IMR-90 (cell line): ENCODE results near the gene IL34. TPM values are rescaled to one million over a fixed set of nuclear protein-coding genes. Genes with fewer than 3 reads are reported as not detected.

Experiments used
- ATAC-seq: fragments of 200-7000 bp; cut with Tn5 transposase; 2 replicates; pipeline ENCODE4 v1.9.1; 2020; ENCODE audit warnings: low read depth, mild to moderate bottlenecking, moderate library complexity
- BruUV-seq: library from RNA; stranded (reverse); fragments of 400-500 nt; replicated peaks from 2 replicates; lab custom pipeline; 2021; lab: Mats Ljungman, UMichigan
- CTCF ChIA-PET: fragments of 300-600 bp; formaldehyde crosslinking; extraction: SDS; loops from one replicate; lab custom pipeline; 2021; ENCODE audit warnings: antibody characterized with exemption; lab: Yijun Ruan, JAX
- POLR2A ChIA-PET: fragments of 300-600 bp; sonication (Branson Sonifier 250); formaldehyde crosslinking; loops from one replicate; lab custom pipeline; 2022; ENCODE audit warnings: antibody characterized with exemption; ENCODE audit not compliant: unreplicated experiment; lab: Charles Lee
- DNase-seq: peaks from one replicate; pipeline ENCODE4 v3.0.0; 2013
- H2AFZ ChIP-seq: replicated peaks from 2 replicates; pipeline ENCODE3; 2013; ENCODE audit warnings: low read length, mild to moderate bottlenecking; ENCODE audit not compliant: poor library complexity
- H2AK5ac ChIP-seq: 2 replicates; pipeline ENCODE4 v1.6.1; 2013; ENCODE audit warnings: low read depth, low read length, inconsistent platforms
- H2AK9ac ChIP-seq: replicated peaks from 2 replicates; pipeline ENCODE3; 2013; ENCODE audit warnings: mild to moderate bottlenecking, low read depth, low read length, moderate library complexity; ENCODE audit not compliant: poor library complexity
- H2BK120ac ChIP-seq: 2 replicates; pipeline ENCODE4 v1.6.1; 2013; ENCODE audit warnings: low read depth, low read length, inconsistent platforms
- H2BK15ac ChIP-seq: 3 replicates; pipeline ENCODE4 v1.6.1; 2013; ENCODE audit warnings: low read depth, low read length, inconsistent platforms
- H2BK20ac ChIP-seq: 2 replicates; pipeline ENCODE4 v1.6.1; 2013; ENCODE audit warnings: low read depth, mild to moderate bottlenecking, inconsistent platforms, low read length, moderate library complexity
- H2BK5ac ChIP-seq: 2 replicates; pipeline ENCODE4 v1.6.1; 2013; ENCODE audit warnings: mild to moderate bottlenecking, low read depth, low read length, inconsistent platforms; ENCODE audit not compliant: poor library complexity, severe bottlenecking
- H3K14ac ChIP-seq: replicated peaks from 2 replicates; pipeline ENCODE4 v1.6.1; 2013; ENCODE audit warnings: low read depth, low read length, inconsistent platforms
- H3K18ac ChIP-seq: 2 replicates; pipeline ENCODE4 v1.6.1; 2013; ENCODE audit warnings: low read depth, low read length, control low read depth
- H3K23ac ChIP-seq: 2 replicates; pipeline ENCODE4 v1.6.1; 2013; ENCODE audit warnings: low read depth, low read length, inconsistent platforms
- H3K27ac ChIP-seq: 2 replicates; pipeline ENCODE4 v1.5.1; 2013; ENCODE audit warnings: mild to moderate bottlenecking, control low read depth, low read length; ENCODE audit not compliant: insufficient read depth
- H3K27me3 ChIP-seq: 2 replicates; pipeline ENCODE4 v1.6.1; 2013; ENCODE audit warnings: low read length; ENCODE audit not compliant: control insufficient read depth, insufficient read depth
- H3K36me3 ChIP-seq: 2 replicates; pipeline ENCODE4 v1.6.1; 2013; ENCODE audit warnings: low read length, mixed read lengths; ENCODE audit not compliant: control insufficient read depth, insufficient read depth
- H3K4ac ChIP-seq: 2 replicates; pipeline ENCODE4 v1.6.1; 2013; ENCODE audit warnings: low read depth, low read length, inconsistent platforms
- H3K4me1 ChIP-seq: 2 replicates; pipeline ENCODE4 v1.6.1; 2013; ENCODE audit warnings: low read length, mixed read lengths; ENCODE audit not compliant: control insufficient read depth, insufficient read depth
- H3K4me2 ChIP-seq: 2 replicates; pipeline ENCODE4 v1.6.1; 2013; ENCODE audit warnings: low read depth, mild to moderate bottlenecking, control low read depth, low read length, moderate library complexity
- H3K4me3 ChIP-seq: 2 replicates; pipeline ENCODE4 v1.5.1; 2013; ENCODE audit warnings: low read depth, mild to moderate bottlenecking, control low read depth, low read length, moderate library complexity; ENCODE audit not compliant: insufficient read depth
- H3K56ac ChIP-seq: 2 replicates; pipeline ENCODE4 v1.6.1; 2013; ENCODE audit warnings: low read length, inconsistent platforms; ENCODE audit not compliant: insufficient read depth; ENCODE audit errors: extremely low read depth
- H3K79me1 ChIP-seq, 2 experiments: 2 replicates each; pipeline ENCODE4 v1.6.1; 2013; ENCODE audit warnings: low read length in 2 of 2, inconsistent platforms in 1 of 2, low read depth in 1 of 2
- H3K9ac ChIP-seq: 2 replicates; pipeline ENCODE4 v1.6.1; 2013; ENCODE audit warnings: low read depth, low read length, control low read depth
- H3K9me1 ChIP-seq: 2 replicates; pipeline ENCODE4 v1.6.1; 2013; ENCODE audit warnings: low read length, inconsistent platforms; ENCODE audit not compliant: insufficient read depth
- H3K9me3 ChIP-seq: 2 replicates; pipeline ENCODE4 v1.6.1; 2013; ENCODE audit warnings: low read length; ENCODE audit not compliant: control insufficient read depth, insufficient read depth
- H4K20me1 ChIP-seq: 2 replicates; pipeline ENCODE4 v1.6.1; 2013; ENCODE audit warnings: low read length, inconsistent platforms; ENCODE audit not compliant: insufficient read depth
- H4K5ac ChIP-seq: 2 replicates; pipeline ENCODE4 v1.6.1; 2013; ENCODE audit warnings: mild to moderate bottlenecking, low read depth, low read length, control low read depth
- H4K8ac ChIP-seq, 2 experiments: 2 replicates each; pipeline ENCODE4 v1.6.1; 2013; ENCODE audit warnings: low read depth in 2 of 2, low read length in 2 of 2, control low read depth in 1 of 2, inconsistent platforms in 1 of 2
- H4K91ac ChIP-seq: 2 replicates; pipeline ENCODE4 v1.6.1; 2013; ENCODE audit warnings: low read depth, low read length, inconsistent platforms; ENCODE audit not compliant: insufficient read depth
- MAZ ChIP-seq: IDR thresholded peaks from 2 replicates; pipeline ENCODE4 v1.6.1; 2012; ENCODE audit warnings: low read depth, mild to moderate bottlenecking, low read length, improper control_type of control experiment, moderate library complexity, borderline replicate concordance
- RAD21 ChIP-seq: IDR thresholded peaks from 2 replicates; pipeline ENCODE4 v1.6.1; 2012; ENCODE audit warnings: low read length, improper control_type of control experiment
- WGBS, 2 experiments: methylation state at CpG; one replicate each; pipeline versions ENCODE4 v1.1.5 to v1.1.7; 2013; ENCODE audit warnings: missing lambda C conversion rate in 2 of 2; ENCODE audit not compliant: insufficient read length in 1 of 2; ENCODE audit errors: extremely low coverage in 2 of 2; 5-methylcytosine and 5-hydroxymethylcytosine counted together
- dilution Hi-C: fragments of 300-500 bp; cut with HindIII; formaldehyde crosslinking; loops from one replicate; pipeline ENCODE4 v1.14.3; 2018; ENCODE audit warnings: low sequenced_read_pairs; ENCODE audit not compliant: unreplicated experiment
- in situ Hi-C: fragments of 300-500 bp; cut with MboI; formaldehyde crosslinking; loops from 3 replicates; pipeline ENCODE4 v1.14.3; 2019; ENCODE audit warnings: low sequenced_read_pairs, inconsistent platforms, mixed read lengths
- intact Hi-C: fragments of 100-400 bp; cut with micrococcal nuclease; formaldehyde crosslinking; loops from 2 replicates; pipeline ENCODE4 v1.10.0; 2022
- polyA plus RNA-seq, 3 experiments: library from polyadenylated mRNA; depleted of rRNA; stranded (reverse); fragments of >200 nt; gene quantifications; 2 replicates each; pipeline ENCODE4 v1.2.3, GENCODE V29; 2012; ENCODE audit warnings: low replicate concordance in 1 of 3
- total RNA-seq: library from RNA; depleted of rRNA; stranded (reverse); fragments of >200 nt; gene quantifications from 2 replicates; pipeline ENCODE4 v1.2.3, GENCODE V29; 2012

The IL34 gene
- total and polyA plus RNA-seq, 2 of the 4 experiments (the other 2 are of a cell fraction) = 1.3 to 2.5 TPM

DNA sequence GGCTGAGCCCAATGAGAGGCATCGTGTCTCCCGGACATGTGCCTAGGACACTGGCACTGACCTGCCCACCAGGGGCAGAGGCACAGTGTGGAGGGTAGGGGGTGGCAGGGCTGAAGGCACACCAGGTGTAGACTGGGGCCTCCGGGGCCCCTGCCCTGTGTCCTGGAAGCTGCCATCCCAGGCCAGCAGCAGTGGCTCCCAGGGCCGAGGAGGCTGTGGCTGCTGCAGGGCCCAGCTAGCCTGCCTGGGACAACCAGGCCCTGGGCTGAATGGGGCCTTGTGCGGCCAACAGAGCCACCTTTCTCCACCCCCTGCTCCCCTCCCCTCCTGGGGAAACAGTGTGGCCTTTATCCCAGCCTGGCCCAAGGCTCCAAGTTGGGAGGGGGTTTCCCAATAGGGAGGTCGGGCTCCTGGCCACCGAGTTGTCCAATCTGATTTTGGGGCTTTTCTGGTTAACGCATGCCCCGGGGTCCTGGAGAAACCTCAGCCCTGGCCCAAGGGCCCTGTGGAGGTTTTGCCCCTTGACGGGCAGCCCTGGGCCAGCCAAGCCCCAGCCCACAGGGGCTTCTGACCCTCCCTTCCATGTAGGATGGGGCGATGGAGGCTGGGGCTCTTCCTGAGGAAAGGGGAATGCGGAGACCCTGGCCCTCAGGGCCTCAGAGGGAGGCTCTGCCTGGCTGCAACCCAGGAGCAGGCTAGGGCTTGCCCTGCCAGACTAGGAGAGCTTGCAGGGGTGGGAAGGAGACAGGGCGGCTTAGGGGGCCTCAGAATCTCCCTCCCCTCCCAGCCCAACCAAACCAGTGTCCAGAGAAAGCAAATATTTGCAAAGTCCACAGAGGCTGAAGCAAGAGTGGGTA, 35.3 kb downstream of the IL34 start:
- ChIA-PET POLR2A (no interaction called here), CTCF (interaction anchor here (1.2 kb wide), 1 partner anchor 89 kb away, joined by 5 read pairs; no protein-coding TSS in a partner anchor)
- no peak for ATAC-seq

More for the DNA sequence above, 35.3 kb downstream of the IL34 start:
- Histone ChIP-seq H2BK20ac (no peak overlapping the region), H3K18ac (no peak overlapping the region), H2BK120ac (no peak overlapping the region; the same call in 1 of the 2 replicates), H3K27ac (peak overlapping the region; percentile 32; the same call in 1 of the 2 replicates), H3K9me1 (peaks cover 6% of the 10 kb centered on the region), H3K4me2 (peak overlapping the region; percentile 1; the same call in 1 of the 2 replicates), H3K4ac (peak overlapping the region; percentile 33; the same call in 1 of the 2 replicates), H4K8ac (peak overlapping the region in 1 of 2 experiments; percentile 10; a peak in 1 of 4 replicates), H2AFZ (no peak overlapping the region), H3K56ac (no peak overlapping the region), H4K20me1 (peaks cover 79% of the 10 kb centered on the region), H2BK5ac (no peak overlapping the region), H4K5ac (no peak overlapping the region), H3K4me1 (peaks cover 37% of the 10 kb centered on the region), H2BK15ac (peak overlapping the region; percentile 16; the same call in 1 of the 3 replicates), H2AK9ac (no peak overlapping the region), H2AK5ac (peak overlapping the region; percentile 69; the same call in 1 of the 2 replicates), H3K79me1 (peaks cover 20 to 71% of the 10 kb centered on the region in 2 experiments), H3K36me3 (peaks cover 52% of the 10 kb centered on the region), H3K27me3 (no peaks in the 10 kb centered on the region), H4K91ac (no peak overlapping the region; the same call in 1 of the 2 replicates), H3K14ac (0 out of 2 replicates have a peak overlapping the region, but pooled peaks have one; percentile 29), H3K9me3 (no peaks in the 10 kb centered on the region), H3K4me3 (no peak overlapping the region), H3K23ac (no peak overlapping the region), H3K9ac (peak overlapping the region; percentile 34; the same call in 1 of the 2 replicates)
- DNase-seq = no peak
- intact Hi-C loops = no loop called here
- dilution Hi-C loops = no loop called here
- in situ Hi-C loops = loop anchor here (5.0 to 25.0 kb wide), 2 partner anchors 86 to 681 kb away; partner anchors contain the start of gene CALB2
- BruUV-seq = no TSS peak
- TF ChIP-seq MAZ (peak; percentile 13; the same call in 1 of the 2 replicates), RAD21 (no peak)
- 88% methylated on average over 4 of the region's 13 CpGs; no CpG with 5 or more reads in 1 of the 2 experiments for WGBS, 2 experiments
